Frontal cortex (tissue), 4 donors: ENCODE results near the gene LRRC8C. TPM values are rescaled to one million over a fixed set of nuclear protein-coding genes. Genes with fewer than 3 reads are reported as not detected.

Experiments
- DNase-seq, 2 donors: peaks; one replicate each; pipeline ENCODE4 v3.0.0; 2012; ENCODE audit warnings: low spot score in 2 of 2
- FAIRE-seq: peaks from 2 replicates; lab custom pipeline; 2012; peaks lifted over from hg19 to GRCh38; lab: Jason Lieb, UNC
- small RNA-seq: library from RNA; depleted of rRNA; stranded (forward); fragments of <200 nt; gene quantifications from one replicate; pipeline ENCODE3, GENCODE V24; 2014
- total RNA-seq: library from RNA; depleted of rRNA; stranded (reverse); fragments of >200 nt; gene quantifications from one replicate; pipeline ENCODE4 v1.2.3, GENCODE V29; 2014
- donor health status: control.
- donor health status: control.
- donor health status: control.

The LRRC8C gene
- total RNA-seq, 1 donor from 2014 or later: 6.9 TPM

- FAIRE-seq (no peak), DNase-seq (no peak)
These were observed 124.6 kb downstream of the LRRC8C start for GRCh38 chr1:89757532-89757931.

DNA sequence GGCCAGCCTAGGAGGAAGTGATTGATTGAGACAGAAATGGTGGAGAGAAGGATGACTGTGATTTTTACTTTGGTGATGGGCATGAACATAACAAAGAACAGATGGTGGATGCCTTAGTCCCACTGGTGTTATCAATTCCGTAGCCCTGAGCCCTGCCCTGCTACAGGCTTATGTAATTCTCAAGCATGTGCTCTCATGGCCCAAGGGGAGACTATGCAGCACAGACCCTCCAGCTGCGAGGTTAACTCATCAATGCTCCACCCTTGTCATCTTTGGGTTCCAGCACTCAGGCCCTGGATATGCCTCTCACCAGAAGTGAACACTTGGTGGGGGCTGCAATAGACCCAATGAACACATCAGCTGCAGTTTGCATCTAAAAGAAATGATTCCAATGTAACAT, 125.2 kb downstream of the LRRC8C start:
- DNase-seq (no peak), FAIRE-seq (no peak)

DNA sequence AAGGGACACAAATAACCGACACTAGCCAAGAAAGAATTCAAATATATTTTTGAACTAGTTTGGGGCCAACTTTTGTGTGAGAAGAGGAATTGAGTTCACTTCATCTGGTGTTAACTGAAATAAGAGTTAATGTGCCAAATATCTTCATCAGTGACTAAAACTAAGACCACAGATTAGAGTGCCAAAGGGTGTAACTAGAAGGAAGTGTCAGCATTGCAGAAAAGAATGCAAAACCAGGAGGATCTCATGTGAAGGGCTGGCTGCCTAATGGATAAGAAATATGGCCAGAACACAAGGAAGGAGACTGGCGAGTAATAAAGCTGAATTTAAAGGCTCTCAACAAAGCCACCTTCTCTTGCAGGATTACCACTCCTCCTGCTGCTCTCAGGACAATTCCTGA, 126.1 kb downstream of the LRRC8C start:
- FAIRE-seq (no peak), DNase-seq (no peak)

DNA sequence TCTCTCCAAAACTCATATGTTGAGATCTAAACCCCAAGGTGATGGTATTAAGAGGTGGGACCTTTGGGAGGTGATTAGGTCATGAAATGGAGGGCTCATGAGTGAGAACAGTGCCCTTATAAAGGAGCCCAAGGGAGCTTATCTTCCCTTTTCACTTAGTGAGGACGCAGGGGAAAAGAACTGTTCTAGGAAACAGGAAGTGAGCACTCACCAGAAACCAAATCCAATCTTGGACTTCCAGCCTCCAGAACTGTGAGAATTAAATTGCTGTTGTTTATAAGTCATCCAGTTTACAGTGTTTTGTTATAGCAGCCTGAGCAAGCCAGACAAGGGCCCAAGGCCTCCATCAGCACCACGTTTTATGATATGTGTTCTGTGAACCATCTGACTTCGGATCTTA, 127.6 kb downstream of the LRRC8C start:
- DNase-seq (no peak), FAIRE-seq (no peak)

DNA sequence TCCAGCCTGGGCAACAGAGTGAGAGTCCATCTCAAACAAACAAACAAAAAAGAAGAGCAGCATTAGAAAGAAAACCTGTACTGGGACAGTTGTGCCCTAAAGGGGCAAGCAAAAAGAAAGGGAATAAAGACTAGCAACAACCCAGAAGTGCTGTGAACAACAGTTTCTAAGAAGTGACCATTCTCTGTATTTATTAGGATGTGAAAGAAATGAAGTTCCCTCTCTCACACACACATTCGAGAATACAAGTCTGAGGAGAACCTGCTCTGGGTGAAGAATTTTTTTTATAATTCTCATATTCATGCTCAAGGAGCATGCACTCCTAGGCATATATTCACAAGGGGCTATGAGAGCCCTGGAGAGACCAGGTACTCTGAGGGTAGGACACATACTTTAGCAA, 128.4 kb downstream of the LRRC8C start:
- FAIRE-seq: no peak
- DNase-seq: no peak

DNA sequence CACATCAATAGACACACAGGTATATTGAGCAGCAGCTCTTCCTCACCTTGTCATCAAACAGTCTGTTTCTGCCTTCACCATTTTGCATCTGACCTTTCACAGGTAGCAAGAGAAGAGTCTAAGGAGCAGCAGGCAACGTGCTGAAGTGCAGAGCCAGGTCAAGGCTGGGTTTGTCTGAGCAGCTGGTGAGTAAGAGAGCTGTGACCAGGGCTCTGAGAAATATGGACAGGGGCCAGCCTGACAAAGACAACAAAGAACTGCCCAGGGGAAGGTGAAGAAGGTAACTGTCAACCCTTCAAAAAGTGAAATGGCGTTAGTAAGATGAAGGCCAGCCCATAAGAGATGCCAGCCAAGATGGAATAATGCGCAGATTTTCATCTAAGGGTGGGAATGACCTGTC, 129.0 kb downstream of the LRRC8C start:
- FAIRE-seq: no peak
- no peak for DNase-seq

DNA sequence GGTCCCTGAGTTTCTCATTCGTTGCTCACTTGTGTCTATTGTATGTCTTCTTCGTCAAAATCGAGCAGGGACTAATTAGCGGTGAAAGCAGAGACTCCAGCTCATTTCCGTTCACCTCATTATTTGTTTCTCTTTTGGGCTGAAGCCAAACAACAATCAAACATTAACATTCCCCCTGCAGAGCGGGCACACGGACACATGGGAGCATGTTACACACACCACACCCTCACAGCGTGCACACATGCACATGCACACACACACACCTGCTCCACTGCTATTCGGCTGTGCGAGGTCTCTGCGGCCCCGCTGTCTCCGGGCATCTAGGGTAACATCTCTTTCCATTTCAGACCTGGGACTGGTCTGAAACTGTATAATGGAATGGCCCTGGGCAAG, 129.5 kb downstream of the LRRC8C start:
- FAIRE-seq: no peak
- no peak for DNase-seq

- FAIRE-seq: no peak
- peak; percentile 59 to 81 for DNase-seq
These were observed 130.1 kb downstream of the LRRC8C start for GRCh38 chr1:89762779-89763648.

GRCh38 chr1:89763649-89763986, 130.7 kb downstream of the LRRC8C start:
- DNase-seq (no peak), FAIRE-seq (no peak)

DNA sequence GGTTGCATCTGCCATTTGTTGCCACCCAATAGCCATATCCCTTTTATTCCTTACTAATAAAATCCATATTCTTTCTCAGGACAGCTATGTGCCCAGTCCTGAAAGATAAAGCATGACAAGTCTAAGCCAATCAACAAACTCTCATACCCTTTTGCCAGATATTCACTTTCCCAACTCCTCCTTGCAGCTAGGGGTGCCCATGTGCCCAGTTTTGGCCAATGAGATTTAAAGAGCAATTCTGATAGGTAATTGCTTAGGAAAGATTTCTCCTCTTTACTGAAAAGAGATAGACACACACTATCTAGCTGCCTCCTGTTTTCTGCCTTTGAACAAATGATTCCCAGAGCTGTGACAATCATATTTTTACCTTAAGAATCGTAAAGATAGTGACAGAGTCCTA, 132.9 kb downstream of the LRRC8C start:
- FAIRE-seq (no peak), DNase-seq (no peak)

DNA sequence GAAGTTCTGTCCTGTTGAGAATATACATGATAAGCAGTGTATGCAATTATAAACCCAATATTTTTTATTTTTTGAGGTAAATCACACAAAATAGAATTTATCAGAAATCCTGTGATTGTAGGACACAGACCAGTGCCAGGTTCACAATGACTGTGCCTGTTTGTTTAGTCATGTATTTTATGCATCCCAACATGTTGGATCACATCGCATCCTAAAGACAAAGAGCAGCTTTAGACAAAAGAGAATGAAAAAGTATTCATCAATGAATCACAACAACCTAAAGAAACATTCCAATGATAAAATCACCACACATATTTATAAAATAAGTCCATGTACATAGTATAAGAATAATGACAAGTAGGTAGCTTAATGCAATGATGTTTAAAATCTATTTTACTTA, 134.7 kb downstream of the LRRC8C start:
- FAIRE-seq: no peak

More for the DNA sequence above, 134.7 kb downstream of the LRRC8C start:
- DNase-seq: no peak

Small RNA genes lying within 50 kb of the gene (small RNA-seq; reads per million reads assigned to genes)
- gene AC093423.1: not detected

Other genes with a start within 250 kb of the LRRC8C start
- 39.1 TPM for gene LRRC8B, start 108.3 kb upstream of the LRRC8C start, total RNA-seq
- 31.4 TPM for gene LRRC8D, start 187.9 kb downstream of the LRRC8C start, total RNA-seq